HG03196 (cell line): Measurements from ENCODE around the gene GPC5.

Source experiments
- ATAC-seq: cut with Tn5 transposase; IDR thresholded peaks from one replicate; pipeline ENCODE4 v1.9.1; 2021; ENCODE audit not compliant: unreplicated experiment

Gene GPC5

GRCh38 chr13:91454666-91455065 lies 56.2 kb downstream of the GPC5 start:
- ATAC-seq, result no peak

- no peak for ATAC-seq
These were observed 58.4 kb downstream of the GPC5 start for GRCh38 chr13:91456837-91457236.

GRCh38 chr13:91459485-91459884 lies 61.1 kb downstream of the GPC5 start:
- no peak for ATAC-seq

- no peak for ATAC-seq
These were observed 65.9 kb downstream of the GPC5 start for GRCh38 chr13:91464336-91464735.

- no peak for ATAC-seq
These were observed 68.8 kb downstream of the GPC5 start for GRCh38 chr13:91467236-91467635.

- ATAC-seq, result no peak
These were observed 69.9 kb downstream of the GPC5 start for GRCh38 chr13:91468301-91468700.

GRCh38 chr13:91470084-91470621 lies 71.7 kb downstream of the GPC5 start:
- no peak for ATAC-seq

- no peak for ATAC-seq
These were observed 72.3 kb downstream of the GPC5 start for GRCh38 chr13:91470681-91471080.

- ATAC-seq, result no peak
These were observed 84.0 kb downstream of the GPC5 start for GRCh38 chr13:91482427-91482826.

- ATAC-seq, result no peak
These were observed 93.6 kb downstream of the GPC5 start for GRCh38 chr13:91491980-91492379.

GRCh38 chr13:91493442-91493841 lies 95.0 kb downstream of the GPC5 start:
- ATAC-seq, result no peak

- no peak for ATAC-seq
These were observed 99.9 kb downstream of the GPC5 start for GRCh38 chr13:91498298-91498697.

GRCh38 chr13:91504216-91504615 lies 105.8 kb downstream of the GPC5 start:
- no peak for ATAC-seq

- no peak for ATAC-seq
These were observed 108.3 kb downstream of the GPC5 start for GRCh38 chr13:91506759-91507158.

GRCh38 chr13:91510058-91510457 lies 111.6 kb downstream of the GPC5 start:
- no peak for ATAC-seq

- no peak for ATAC-seq
These were observed 115.4 kb downstream of the GPC5 start for GRCh38 chr13:91513790-91514189.

- ATAC-seq, result no peak
These were observed 118.4 kb downstream of the GPC5 start for GRCh38 chr13:91516799-91517198.

GRCh38 chr13:91520952-91521351 lies 122.5 kb downstream of the GPC5 start:
- no peak for ATAC-seq

- no peak for ATAC-seq
These were observed 124.7 kb downstream of the GPC5 start for GRCh38 chr13:91523116-91523515.

- no peak for ATAC-seq
These were observed 128.2 kb downstream of the GPC5 start for GRCh38 chr13:91526543-91527033.

- no peak for ATAC-seq
These were observed 131.5 kb downstream of the GPC5 start for GRCh38 chr13:91529739-91530482.

GRCh38 chr13:91531646-91532045 lies 133.2 kb downstream of the GPC5 start:
- no peak for ATAC-seq

- no peak for ATAC-seq
These were observed 134.9 kb downstream of the GPC5 start for GRCh38 chr13:91533354-91533753.
